Vagina (tissue), 2 donors: ENCODE data around the gene SRRT.

Source experiments
- POLR2A ChIP-seq, 2 donors: fragments of 450-650 bp; IDR thresholded peaks; one replicate each; pipeline ENCODE4 v1.6.1; 2017; ENCODE audit warnings: antibody characterized with exemption in 2 of 2, mild to moderate bottlenecking in 2 of 2, moderate library complexity in 2 of 2
- POLR2AphosphoS5 ChIP-seq, 2 donors: sonication (generic); formaldehyde crosslinking; IDR thresholded peaks; one replicate each; pipeline ENCODE4 v1.9.0; 2017; ENCODE audit warnings: antibody characterized with exemption in 2 of 2, mild to moderate bottlenecking in 2 of 2, low read depth in 1 of 2; ENCODE audit not compliant: insufficient read depth in 1 of 2
- TF ChIP-seq, protein P1 (sequence below), 3 experiments: fragments of 450-650 bp in 2 of 3; fragments of 200-600 bp in 1 of 3; sonication (generic) in 1 of 3; IDR thresholded peaks; one replicate each; pipeline ENCODE4 v1.5.1; 2017 to 2019; ENCODE audit warnings: antibody characterized with exemption in 3 of 3, mild to moderate bottlenecking in 2 of 3, moderate library complexity in 2 of 3

DNA sequence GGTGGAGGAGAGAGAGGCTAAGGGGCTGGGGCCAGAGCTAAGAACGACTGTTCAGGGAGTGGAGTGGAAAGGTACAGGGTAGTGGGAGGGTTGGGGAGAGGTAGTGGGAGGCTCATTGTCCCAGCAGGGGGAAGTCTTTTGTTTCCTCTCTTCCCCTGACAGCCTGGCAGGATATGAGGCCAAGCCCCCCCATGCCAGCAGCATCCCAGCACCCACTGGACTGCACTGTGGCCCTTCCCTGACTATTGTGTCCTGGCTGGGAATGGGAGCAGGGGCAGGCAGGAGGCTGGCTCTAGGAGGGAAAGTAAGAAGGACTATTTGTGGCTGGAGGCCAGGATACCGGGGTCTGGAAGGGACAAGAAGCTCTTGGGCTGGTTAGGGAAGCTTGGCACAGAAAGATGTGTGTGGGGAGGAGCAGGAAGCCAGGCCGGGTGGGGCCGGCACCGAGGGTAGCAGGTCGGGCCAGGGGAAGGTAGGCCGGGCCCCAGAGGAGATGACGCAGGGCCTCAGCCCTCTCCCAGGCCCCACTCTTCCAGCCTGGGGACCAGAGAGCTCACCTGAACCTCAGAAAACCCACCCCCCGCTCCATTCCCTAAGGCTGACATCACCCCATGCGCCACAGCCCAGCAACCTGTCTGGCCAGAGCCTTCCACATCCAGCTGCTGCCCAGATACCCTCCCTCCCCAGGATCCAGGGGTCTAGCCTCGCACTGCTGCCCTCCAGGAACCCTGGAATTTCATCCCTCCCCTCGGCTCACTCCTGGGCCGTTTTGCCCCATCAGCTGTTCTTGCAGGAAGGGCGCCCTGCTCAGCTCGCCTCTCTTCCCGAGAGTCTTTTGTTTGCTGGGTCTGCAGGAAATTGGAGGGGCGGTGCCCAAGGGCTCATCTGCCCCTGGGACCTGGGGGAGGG is 38.7 kb upstream of the SRRT start:
- TF ChIP-seq, protein P1, sequence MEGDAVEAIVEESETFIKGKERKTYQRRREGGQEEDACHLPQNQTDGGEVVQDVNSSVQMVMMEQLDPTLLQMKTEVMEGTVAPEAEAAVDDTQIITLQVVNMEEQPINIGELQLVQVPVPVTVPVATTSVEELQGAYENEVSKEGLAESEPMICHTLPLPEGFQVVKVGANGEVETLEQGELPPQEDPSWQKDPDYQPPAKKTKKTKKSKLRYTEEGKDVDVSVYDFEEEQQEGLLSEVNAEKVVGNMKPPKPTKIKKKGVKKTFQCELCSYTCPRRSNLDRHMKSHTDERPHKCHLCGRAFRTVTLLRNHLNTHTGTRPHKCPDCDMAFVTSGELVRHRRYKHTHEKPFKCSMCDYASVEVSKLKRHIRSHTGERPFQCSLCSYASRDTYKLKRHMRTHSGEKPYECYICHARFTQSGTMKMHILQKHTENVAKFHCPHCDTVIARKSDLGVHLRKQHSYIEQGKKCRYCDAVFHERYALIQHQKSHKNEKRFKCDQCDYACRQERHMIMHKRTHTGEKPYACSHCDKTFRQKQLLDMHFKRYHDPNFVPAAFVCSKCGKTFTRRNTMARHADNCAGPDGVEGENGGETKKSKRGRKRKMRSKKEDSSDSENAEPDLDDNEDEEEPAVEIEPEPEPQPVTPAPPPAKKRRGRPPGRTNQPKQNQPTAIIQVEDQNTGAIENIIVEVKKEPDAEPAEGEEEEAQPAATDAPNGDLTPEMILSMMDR (IDR thresholded peaks at IDR 0.05): no peak
- TF ChIP-seq POLR2AphosphoS5 (IDR thresholded peaks at IDR 0.05; ENCODE audit: insufficient read depth in 1 of 2, low read depth in 1 of 2) (peak in 1 of 2 donors; percentile 27), POLR2A (IDR thresholded peaks at IDR 0.05) (no peak)
